Suppressor macrophage treated with lipopolysaccharide for 1 hour (primary cell): ENCODE data around the gene MAD1L1.
"Not testable (repeated sequence)": the region's sequence is repeated elsewhere in the genome, so short reads cannot be mapped to it uniquely, and the experiment has no call there.

Experiments
- DNase-seq, 3 donors: peaks; one replicate each; pipeline ENCODE4 v3.0.0-alpha.2; 2020 to 2022

MAD1L1 gene

GRCh38 chr7:2038931-2039728 is 193.6 kb downstream of the MAD1L1 start:
- DNase-seq: no peak

DNA sequence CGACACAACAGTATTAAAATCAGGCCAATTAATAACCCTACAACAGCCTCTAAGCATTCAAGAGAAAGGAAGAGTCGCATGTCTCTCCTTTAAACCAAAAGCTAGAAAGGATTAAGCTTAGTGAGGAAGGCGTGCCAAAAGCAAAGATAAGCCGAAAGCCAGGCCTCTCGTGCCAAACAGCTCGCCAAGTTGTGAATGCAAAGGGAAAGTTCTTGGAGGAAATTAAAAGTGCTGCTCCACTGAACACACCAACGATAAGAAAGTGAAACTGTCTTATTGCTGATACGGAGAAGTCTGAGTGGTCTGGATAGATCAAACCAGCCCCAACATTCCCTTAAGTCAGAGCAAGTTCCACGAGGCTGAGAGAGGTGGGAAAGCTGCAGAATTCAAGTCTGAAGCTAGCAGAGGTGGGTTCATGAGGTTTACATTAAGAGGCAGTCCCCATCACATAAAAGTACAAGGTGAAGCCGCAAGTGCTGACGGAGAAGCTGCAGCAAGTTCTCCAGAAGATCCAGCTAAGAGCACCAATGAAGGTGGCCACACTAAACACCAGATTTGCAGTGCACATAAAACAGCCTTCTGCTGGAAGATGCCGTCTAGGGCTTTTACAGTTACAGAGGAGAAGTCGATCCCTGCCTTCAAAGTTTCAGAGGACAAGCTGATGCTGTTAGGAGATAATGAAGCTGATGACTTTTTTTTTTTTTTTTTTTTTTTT is 194.8 kb downstream of the MAD1L1 start:
- peak; percentile 31 to 54 (median 48) for DNase-seq

GRCh38 chr7:2037301-2037807 is 195.4 kb downstream of the MAD1L1 start:
- no peak for DNase-seq

DNA sequence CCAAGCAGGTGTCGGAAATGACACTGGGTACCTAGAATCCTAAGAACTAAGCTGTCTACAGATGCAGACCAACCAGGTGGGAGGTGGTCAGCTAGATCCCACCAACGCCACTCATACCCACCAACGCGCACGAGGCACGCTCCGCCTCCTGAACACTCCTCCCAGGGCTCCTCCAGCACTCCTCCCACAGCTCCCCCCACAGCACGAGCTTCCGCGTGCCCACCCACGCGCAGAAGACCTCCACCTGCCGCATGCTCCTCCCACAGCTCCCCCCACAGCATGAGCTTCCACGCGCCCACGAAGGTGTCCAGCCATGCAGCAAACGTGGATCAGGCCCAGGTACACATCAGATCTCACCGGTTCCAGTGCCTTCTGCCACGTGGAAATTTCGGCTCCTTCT is 196.0 kb downstream of the MAD1L1 start:
- no peak for DNase-seq

DNA sequence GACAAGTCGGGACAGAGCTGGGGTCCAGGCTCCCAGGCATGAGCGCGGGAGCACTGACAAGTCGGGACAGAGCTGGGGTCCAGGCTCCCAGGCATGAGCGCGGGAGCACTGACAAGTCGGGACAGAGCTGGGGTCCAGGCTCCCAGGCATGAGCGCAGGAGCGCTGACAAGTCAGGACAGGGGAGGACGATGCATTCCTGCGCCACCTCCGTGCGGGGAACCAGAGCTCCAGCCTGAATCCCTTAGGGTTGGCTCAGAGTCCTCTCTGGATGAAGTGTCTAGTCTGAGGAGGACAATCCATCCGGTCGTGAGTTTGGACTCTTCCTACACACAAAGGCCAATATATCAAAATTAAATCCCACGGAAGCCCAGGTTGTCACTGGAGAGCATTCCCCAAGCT is 196.5 kb downstream of the MAD1L1 start:
- DNase-seq: not testable (repeated sequence)

- no peak for DNase-seq
These were observed 198.2 kb downstream of the MAD1L1 start for GRCh38 chr7:2034291-2035201.

GRCh38 chr7:2033586-2034135 is 199.1 kb downstream of the MAD1L1 start:
- DNase-seq: no peak

- DNase-seq: no peak
These were observed 199.8 kb downstream of the MAD1L1 start for GRCh38 chr7:2032876-2033407.

GRCh38 chr7:2032030-2032875 is 200.5 kb downstream of the MAD1L1 start:
- DNase-seq: no peak

GRCh38 chr7:2031451-2031845 is 201.3 kb downstream of the MAD1L1 start:
- no peak for DNase-seq

GRCh38 chr7:2030475-2031450 is 202.0 kb downstream of the MAD1L1 start:
- peak in 1 of 3 donors; percentile 27 for DNase-seq

- no peak for DNase-seq
These were observed 202.8 kb downstream of the MAD1L1 start for GRCh38 chr7:2029936-2030335.

GRCh38 chr7:2029211-2029905 is 203.4 kb downstream of the MAD1L1 start:
- DNase-seq: no peak

GRCh38 chr7:2028733-2029132 is 204.0 kb downstream of the MAD1L1 start:
- no peak for DNase-seq

GRCh38 chr7:2025188-2025587 is 207.6 kb downstream of the MAD1L1 start:
- DNase-seq: no peak

DNA sequence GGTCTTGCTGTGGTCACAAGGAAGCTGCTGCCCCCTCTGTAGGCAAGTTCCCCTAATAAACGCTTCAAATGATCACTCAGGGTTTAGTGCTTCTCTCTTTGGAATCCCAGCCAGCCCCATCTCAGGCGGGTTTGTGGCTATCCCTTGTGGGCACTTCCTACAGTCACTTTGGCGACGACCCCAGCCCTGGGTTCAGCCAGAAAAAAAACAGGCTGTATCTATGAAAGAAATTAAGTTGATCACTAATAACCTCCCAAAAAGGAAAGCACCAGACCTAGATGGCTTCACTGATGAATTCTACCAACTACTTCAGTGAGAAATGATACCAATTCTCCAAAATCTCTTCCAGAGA is 208.2 kb downstream of the MAD1L1 start:
- no peak for DNase-seq

GRCh38 chr7:2023877-2024566 is 208.7 kb downstream of the MAD1L1 start:
- peak; percentile 72 to 80 (median 77) for DNase-seq

- no peak for DNase-seq
These were observed 210.0 kb downstream of the MAD1L1 start for GRCh38 chr7:2022737-2023250.

DNA sequence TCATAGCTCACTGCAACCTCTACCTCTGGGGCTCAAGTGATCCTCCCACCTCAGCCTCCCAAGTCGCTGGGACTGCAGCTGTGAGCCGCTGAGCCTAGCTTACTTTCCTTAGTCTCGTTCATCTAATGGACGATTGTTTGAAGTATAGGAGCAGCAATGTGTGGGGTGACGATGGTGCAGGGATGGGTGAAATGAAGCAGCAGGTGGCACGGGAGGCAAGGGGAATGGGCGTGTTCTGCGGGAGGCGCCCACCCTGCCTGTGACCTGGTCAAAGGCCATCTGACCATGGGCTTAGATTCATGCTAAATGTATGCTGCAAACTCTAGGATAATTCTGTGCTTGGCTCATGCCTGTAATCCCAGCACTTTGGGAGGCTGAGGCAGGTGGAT is 210.7 kb downstream of the MAD1L1 start:
- DNase-seq: no peak
